KG1 (cell line): ENCODE results near the gene TOMM6.

Source experiments
- DNase-seq: peaks from one replicate; lab custom pipeline; 2025; lab: John Stamatoyannopoulos, UW

The TOMM6 gene

GRCh38 chr6:41787219-41787917, at the start of gene TOMM6:
Gene TOMM6 (plus strand): TSS chr6:41787694. CDS start chr6:41787698, 4 bp downstream.
- peak; percentile 93 for DNase-seq

GRCh38 chr6:41739041-41739440, 48.5 kb upstream of the TOMM6 start:
- no peak for DNase-seq

GRCh38 chr6:41740366-41741162, 46.9 kb upstream of the TOMM6 start:
- DNase-seq: no peak

- DNase-seq: no peak
Observed at GRCh38 chr6:41741625-41742490, 45.6 kb upstream of the TOMM6 start.

GRCh38 chr6:41743406-41744235, 43.9 kb upstream of the TOMM6 start:
- DNase-seq: no peak

GRCh38 chr6:41744236-41744787, 43.2 kb upstream of the TOMM6 start:
- DNase-seq: no peak

GRCh38 chr6:41746107-41746506, 41.4 kb upstream of the TOMM6 start:
- no peak for DNase-seq

- DNase-seq: no peak
Observed at GRCh38 chr6:41747256-41748101, 40.0 kb upstream of the TOMM6 start, which contains the start of gene PGC. Gene PGC (minus strand): TSS chr6:41747397. CDS start chr6:41747334, 63 bp downstream.

GRCh38 chr6:41748102-41748477, 39.4 kb upstream of the TOMM6 start:
- DNase-seq: no peak

- DNase-seq: no peak
Observed at GRCh38 chr6:41748542-41748941, 39.0 kb upstream of the TOMM6 start.

GRCh38 chr6:41750374-41750773, 37.1 kb upstream of the TOMM6 start:
- DNase-seq: no peak

GRCh38 chr6:41755895-41756294, 31.6 kb upstream of the TOMM6 start:
- DNase-seq: no peak

- DNase-seq: no peak
Observed at GRCh38 chr6:41756354-41756753, 31.1 kb upstream of the TOMM6 start.

GRCh38 chr6:41757271-41757670, 30.2 kb upstream of the TOMM6 start:
- DNase-seq: no peak

GRCh38 chr6:41757931-41758640, 29.4 kb upstream of the TOMM6 start:
- DNase-seq: no peak

GRCh38 chr6:41758641-41759035, 28.9 kb upstream of the TOMM6 start:
- DNase-seq: no peak

GRCh38 chr6:41759106-41759904, 28.2 kb upstream of the TOMM6 start:
- DNase-seq: no peak

- DNase-seq: no peak
Observed at GRCh38 chr6:41759905-41760579, 27.5 kb upstream of the TOMM6 start.
